T-helper 1 cell (primary cell): ENCODE data around the gene ARHGAP40.

Experiments used
- DNase-seq, 5 donors: peaks; one replicate each; pipeline ENCODE4 v3.0.0-alpha.2; 2012 to 2020

ARHGAP40 gene

GRCh38 chr20:38652995-38653394 lies 51.4 kb downstream of the ARHGAP40 start:
- DNase-seq, result no peak

DNA sequence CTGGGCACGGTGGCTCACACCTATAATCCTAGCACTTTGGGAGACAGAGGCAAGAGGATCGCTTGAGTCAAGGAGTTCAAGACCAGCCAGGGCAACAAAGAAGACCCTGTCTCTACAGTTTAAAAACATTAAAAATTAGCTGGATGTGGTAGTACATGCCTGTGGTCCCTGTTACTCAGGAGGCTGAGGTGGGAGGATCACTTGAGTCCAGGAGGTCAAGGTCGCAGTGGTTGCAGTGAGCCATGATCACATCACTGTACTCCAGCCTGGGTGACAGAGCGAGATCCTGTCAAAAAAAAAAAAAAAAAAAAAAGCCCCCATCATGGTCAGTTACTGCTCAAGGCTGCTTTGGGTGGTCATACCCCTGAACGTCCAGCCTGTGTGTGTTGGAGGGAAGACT lies 55.8 kb downstream of the ARHGAP40 start:
- DNase-seq, result no peak

DNA sequence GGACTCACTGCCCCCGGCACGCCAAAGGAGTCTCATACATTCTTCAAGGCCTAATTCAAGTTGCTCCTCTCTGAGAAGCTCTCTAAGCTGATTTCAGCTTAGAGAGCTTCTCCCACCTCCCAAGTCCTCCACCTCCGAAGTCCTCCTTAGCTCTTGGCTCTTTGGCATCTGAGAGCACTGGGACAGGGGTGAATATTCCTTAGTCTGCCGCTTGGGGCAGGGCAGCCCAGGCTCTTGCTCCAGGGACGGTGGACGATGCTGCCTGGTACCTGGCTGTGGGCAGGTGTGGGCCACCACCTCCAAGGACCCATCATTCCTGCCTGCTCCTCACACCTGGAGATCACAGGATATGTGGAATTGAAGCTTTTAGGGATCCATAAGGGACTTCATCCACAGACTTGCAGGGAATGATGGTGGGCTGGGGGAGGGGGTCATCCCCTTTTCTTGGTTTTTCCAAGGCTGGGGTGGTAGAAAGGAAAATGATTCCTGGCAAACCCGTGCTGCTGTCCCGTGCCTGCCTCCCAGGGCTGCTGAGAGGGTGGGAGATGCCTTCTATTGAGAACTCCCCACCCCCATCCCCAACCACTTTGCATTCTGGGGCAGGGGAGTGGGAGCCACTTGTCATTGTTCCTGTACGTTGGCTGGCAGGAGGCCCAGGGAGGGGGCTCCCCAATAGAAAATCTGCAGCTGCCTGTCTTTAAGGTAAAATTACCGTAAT lies 57.4 kb downstream of the ARHGAP40 start:
- peak in 1 of 5 donors; percentile 24 for DNase-seq

DNA sequence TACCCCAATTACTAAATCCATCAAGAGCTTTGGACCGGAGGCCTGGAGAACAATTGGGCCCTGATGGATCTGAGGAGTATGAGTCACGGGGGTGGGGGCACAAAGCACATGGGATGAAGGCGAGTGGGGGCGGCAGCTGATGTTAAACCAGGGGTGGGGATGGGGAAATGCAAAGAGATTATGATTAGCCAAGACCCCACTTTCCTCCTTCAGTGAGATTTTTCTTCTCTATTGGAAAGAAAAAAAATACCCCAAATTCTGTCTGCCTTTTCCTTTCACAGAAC lies 57.9 kb downstream of the ARHGAP40 start:
- DNase-seq, result no peak

DNA sequence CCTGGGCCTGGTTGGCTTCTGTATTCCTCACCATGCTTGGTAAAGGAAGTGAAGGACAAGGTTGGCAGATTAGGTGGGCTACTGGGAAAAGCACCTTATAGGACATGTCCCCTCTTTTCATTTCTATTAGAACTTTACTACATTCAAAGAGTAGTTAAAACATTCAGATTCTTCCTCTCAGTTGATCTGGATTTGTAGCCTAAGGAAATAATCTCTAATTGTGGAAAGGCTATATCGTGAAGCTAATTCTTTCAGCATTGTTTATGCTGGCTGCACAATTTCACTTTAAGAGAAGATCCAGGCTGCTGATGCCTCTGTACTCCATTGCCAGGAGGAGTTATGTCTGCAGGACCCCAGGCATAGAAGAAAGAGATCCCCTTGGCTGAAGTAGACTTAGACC lies 58.8 kb downstream of the ARHGAP40 start:
- DNase-seq, result no peak

- DNase-seq, result no peak
Measured at GRCh38 chr20:38663660-38664059, 62.1 kb downstream of the ARHGAP40 start.

DNA sequence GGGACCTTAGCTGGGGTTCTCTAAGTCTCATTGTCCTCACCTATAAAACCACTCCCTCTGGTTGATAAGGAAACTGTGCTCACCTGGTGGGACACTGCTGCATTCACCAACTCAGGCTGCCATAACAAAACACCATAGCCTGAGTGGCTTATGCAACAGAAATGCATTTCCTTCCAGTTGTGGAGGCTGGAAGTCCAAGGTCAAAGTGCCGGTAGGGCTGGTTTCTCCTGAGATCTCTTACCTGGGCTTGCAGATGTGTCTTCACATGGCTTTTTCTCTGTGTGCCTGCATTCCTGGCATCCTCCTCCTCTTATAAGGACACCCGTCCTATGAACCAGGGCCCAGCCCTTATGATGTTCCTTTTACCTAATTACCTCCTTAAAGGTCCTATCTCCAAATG lies 62.7 kb downstream of the ARHGAP40 start:
- no peak for DNase-seq

- DNase-seq, result no peak
Measured at GRCh38 chr20:38665094-38665493, 63.5 kb downstream of the ARHGAP40 start.

DNA sequence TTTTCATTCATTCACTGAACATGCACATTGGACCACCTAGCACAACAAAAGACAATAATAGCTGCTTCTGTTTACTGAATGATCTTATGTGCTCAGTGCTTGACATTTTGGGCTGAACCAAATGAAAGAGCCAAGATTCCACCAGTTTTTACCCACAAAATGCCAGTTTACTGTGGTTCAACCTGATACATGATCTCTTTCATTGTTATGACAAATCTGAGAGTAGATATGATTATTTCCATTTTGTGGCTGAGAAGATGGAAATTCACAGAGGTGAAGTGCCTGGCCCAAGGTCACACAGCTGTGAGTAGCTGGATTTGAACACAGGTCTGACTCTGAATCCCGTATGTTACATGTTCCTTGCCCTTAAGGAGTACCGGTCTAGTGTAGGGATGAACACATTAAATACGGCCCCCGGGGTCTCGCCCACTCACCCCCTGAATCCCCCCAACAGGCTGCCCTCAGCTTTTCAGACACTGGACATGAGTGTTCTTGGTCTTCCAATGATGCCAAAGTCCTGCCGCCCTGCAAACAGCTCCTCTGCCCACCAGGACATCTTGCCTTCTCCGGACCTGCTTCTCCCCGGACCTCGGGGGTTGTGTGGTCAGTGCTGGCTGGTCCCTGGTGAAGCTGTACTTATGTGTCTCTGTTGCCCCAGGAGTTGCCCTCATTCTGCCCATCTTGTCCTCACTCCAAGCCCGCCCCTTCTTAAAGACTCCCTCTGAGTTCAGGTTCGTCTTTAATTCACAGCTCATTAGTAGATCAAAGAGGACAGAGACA lies 64.1 kb downstream of the ARHGAP40 start:
- no peak for DNase-seq

GRCh38 chr20:38667417-38667956 lies 65.9 kb downstream of the ARHGAP40 start:
- DNase-seq, result no peak

- DNase-seq, result no peak
Measured at GRCh38 chr20:38669688-38670087, 68.1 kb downstream of the ARHGAP40 start.

GRCh38 chr20:38670786-38671185 lies 69.2 kb downstream of the ARHGAP40 start:
- DNase-seq, result no peak

GRCh38 chr20:38671186-38671585 lies 69.6 kb downstream of the ARHGAP40 start:
- DNase-seq, result no peak

GRCh38 chr20:38671701-38672292 lies 70.2 kb downstream of the ARHGAP40 start:
- DNase-seq, result no peak

DNA sequence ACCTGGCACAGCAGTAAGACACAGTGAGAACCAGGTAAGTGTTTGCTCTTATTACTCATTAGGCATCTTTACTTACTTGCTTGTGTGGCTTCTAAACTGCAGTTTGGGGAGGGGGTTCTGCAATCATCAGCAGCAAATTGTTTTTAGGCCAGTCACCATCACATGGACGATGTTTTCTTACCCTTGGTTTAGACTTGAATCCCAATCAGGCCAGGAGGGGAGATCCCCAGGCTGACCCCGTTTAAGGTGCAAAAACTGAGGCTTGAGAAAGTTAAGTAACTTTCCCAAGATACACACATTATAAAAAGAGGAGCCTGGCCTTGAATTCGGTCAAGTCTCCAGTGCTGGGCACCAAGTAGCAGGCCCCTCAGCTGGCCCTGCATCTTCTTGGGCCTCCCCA lies 70.9 kb downstream of the ARHGAP40 start:
- no peak for DNase-seq

DNA sequence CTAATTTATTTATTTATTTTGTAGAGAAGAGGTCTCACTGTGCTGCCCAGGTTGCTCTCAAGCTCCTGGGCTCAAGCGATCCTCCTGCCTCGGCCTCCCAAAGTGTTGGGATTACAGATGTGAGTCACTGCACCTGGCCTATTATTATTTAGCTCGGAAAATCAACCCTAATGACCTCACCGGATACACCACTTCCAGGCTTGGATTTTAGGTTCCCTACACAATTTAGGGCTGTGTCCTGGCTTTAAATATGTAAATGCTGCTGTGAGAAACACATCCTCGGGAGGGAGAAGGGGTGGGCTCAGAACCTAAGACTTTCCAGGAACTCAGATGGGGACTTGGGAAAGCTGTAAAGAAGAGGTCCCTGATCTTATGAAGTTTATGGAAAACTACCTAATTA lies 71.7 kb downstream of the ARHGAP40 start:
- DNase-seq, result no peak

DNA sequence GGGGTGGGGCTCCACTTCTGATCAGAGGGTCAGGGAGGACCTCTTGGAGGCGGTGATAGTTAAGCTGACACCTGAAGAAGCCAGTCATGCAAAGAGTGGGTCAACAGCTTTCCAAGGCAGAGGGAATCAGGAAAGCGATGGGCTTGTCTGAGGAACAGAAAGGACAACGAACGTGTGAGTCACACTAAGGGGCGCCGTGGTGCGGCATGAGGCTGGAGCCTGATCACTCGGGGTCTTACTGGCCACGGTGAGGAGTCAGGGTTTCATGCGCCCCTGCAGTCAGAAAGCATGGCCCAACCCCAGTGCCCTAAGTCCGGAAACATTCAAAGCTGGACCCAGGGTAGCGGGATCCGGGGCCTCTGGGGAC lies 72.1 kb downstream of the ARHGAP40 start:
- no peak for DNase-seq

DNA sequence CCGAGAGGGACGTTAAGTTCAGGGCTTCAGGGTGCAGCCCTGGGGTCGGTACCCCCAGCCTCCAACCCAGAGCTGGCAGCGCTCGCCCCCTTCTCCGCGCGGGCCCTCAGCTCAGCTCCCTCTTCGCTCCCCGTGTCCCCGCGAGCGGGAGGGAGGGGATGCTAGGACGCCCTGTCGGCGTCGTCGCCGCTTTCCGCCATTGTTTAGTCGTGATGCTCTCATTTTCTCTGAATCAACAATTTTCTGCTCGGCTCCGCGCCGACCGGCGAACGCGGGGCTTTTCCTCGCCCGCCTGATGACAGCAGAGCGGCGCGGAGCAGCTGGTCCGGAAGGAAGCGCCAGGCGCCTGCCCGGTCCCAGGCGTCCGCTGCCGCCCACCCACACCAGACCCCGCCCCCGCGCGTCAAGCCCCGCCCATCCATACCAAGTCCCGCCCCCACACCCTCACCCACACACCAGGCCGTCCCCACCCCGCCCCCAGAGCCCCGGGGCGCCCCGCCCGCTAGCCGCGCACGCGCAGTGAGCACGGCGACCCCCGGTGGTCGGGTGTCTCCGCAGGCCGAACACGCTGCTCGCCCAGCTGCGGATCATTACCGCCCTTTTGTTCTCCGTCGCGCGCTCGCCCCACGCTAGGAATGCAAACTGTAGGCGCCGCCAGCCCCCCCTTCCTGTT lies 72.6 kb downstream of the ARHGAP40 start:
- peak; percentile 28 to 73 (median 37) for DNase-seq

DNA sequence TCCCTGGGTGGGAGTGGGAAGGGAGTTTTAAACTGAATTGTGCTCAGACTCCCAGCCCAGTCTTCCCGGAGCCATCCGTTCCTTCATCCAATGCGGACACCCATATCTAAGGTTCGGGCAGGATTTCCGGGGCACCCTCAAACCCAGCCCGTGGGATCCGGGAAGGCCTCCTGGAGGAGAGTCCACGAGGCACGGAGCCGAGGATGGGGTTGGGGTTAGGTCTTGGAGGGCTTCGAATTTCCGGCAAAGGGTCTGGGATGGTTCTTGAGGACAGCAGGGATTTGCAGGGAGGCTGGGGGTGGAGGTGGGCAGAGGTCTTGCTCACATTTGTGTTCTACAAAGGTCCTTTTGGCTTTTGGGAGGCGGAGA lies 73.1 kb downstream of the ARHGAP40 start:
- no peak for DNase-seq

GRCh38 chr20:38676576-38676975 lies 75.0 kb downstream of the ARHGAP40 start:
- no peak for DNase-seq

- no peak for DNase-seq
Measured at GRCh38 chr20:38680500-38681306, 79.1 kb downstream of the ARHGAP40 start.

GRCh38 chr20:38685271-38685670 lies 83.7 kb downstream of the ARHGAP40 start:
- DNase-seq, result no peak
